CD14-positive monocyte (primary cell): Measurements from ENCODE around the gene CD2AP. TPM values are rescaled to one million over a fixed set of nuclear protein-coding genes. Genes with fewer than 3 reads are reported as not detected.

Source experiments
- DNase-seq, 3 donors: peaks; one replicate each; pipeline ENCODE4 v3.0.0-alpha.2; 2011 to 2022
- H2AFZ ChIP-seq: 2 replicates; pipeline ENCODE4 v1.6.0; 2012; ENCODE audit warnings: mild to moderate bottlenecking, low read depth, low read length, inconsistent platforms; ENCODE audit not compliant: insufficient read depth, poor library complexity, severe bottlenecking
- H3K27ac ChIP-seq, 2 donors: 1 replicate in 1 of 2; 2 replicates in 1 of 2; pipeline ENCODE4 v1.5.1; 2012 to 2013; ENCODE audit warnings: low read length in 2 of 2, control low read depth in 1 of 2, inconsistent platforms in 1 of 2, low read depth in 1 of 2, mild to moderate bottlenecking in 1 of 2
- H3K27me3 ChIP-seq, 2 donors: one replicate each; pipeline versions ENCODE4 v1.6.0 to v1.6.1; 2011 to 2013; ENCODE audit warnings: low read length in 2 of 2; ENCODE audit not compliant: control insufficient read depth in 2 of 2, insufficient read depth in 2 of 2
- H3K36me3 ChIP-seq, 2 donors: replicated peaks in 1 of 2; 1 replicate in 1 of 2; 2 replicates in 1 of 2; pipeline versions ENCODE4 v1.5.1 to v1.6.1; 2012 to 2013; ENCODE audit warnings: low read length in 2 of 2, control low read depth in 1 of 2, inconsistent platforms in 1 of 2, mild to moderate bottlenecking in 1 of 2; ENCODE audit not compliant: insufficient read depth in 2 of 2, control insufficient read depth in 1 of 2
- H3K4me1 ChIP-seq, 2 donors: 1 replicate in 1 of 2; 2 replicates in 1 of 2; pipeline versions ENCODE4 v1.5.1 to v1.6.1; 2012 to 2013; ENCODE audit warnings: low read length in 2 of 2, control low read depth in 1 of 2, inconsistent platforms in 1 of 2, mild to moderate bottlenecking in 1 of 2, moderate library complexity in 1 of 2; ENCODE audit not compliant: insufficient read depth in 2 of 2, control insufficient read depth in 1 of 2
- H3K4me2 ChIP-seq: replicated peaks from 2 replicates; pipeline ENCODE3; 2012; ENCODE audit warnings: low read length, moderate library complexity, mild to moderate bottlenecking; ENCODE audit not compliant: poor library complexity, severe bottlenecking; ENCODE audit errors: extremely low read depth
- H3K4me3 ChIP-seq, 3 experiments: fragments of 200-600 bp in 1 of 3; sonication (generic) in 1 of 3; replicated peaks in 1 of 3; 1 replicate in 2 of 3; 2 replicates in 1 of 3; pipeline ENCODE4 v1.5.1; 2011 to 2013; ENCODE audit warnings: low read length in 3 of 3, mild to moderate bottlenecking in 3 of 3, control low read depth in 2 of 3, low read depth in 2 of 3, inconsistent platforms in 1 of 3, moderate library complexity in 1 of 3
- H3K79me2 ChIP-seq: 2 replicates; pipeline ENCODE4 v1.6.0; 2012; ENCODE audit warnings: mild to moderate bottlenecking, control low read depth, inconsistent platforms, low read length, moderate library complexity; ENCODE audit not compliant: insufficient read depth
- H3K9ac ChIP-seq: 2 replicates; pipeline ENCODE4 v1.6.0; 2017; ENCODE audit warnings: low read length, mild to moderate bottlenecking; ENCODE audit not compliant: insufficient read depth, poor library complexity, severe bottlenecking
- H3K9me3 ChIP-seq, 2 donors: replicated peaks in 1 of 2; 1 replicate in 1 of 2; 2 replicates in 1 of 2; pipeline versions ENCODE4 v1.5.1 to v1.6.1; 2012 to 2013; ENCODE audit warnings: low read length in 2 of 2, control low read depth in 1 of 2; ENCODE audit not compliant: control insufficient read depth in 1 of 2, insufficient read depth in 1 of 2
- H4K20me1 ChIP-seq: 2 replicates; pipeline ENCODE4 v1.6.0; 2012; ENCODE audit warnings: mild to moderate bottlenecking, low read length, control low read depth, moderate library complexity; ENCODE audit not compliant: insufficient read depth
- H3K27ac Mint-ChIP-seq, 7 donors: one replicate each; pipeline ENCODE4 v1.8.0; 2020; ENCODE audit warnings: mild to moderate bottlenecking in 7 of 7, mixed read lengths in 7 of 7, moderate library complexity in 6 of 7, inconsistent platforms in 2 of 7
- H3K27me3 Mint-ChIP-seq, 3 donors: one replicate each; pipeline ENCODE4 v1.8.0; 2021 to 2022; ENCODE audit warnings: low read depth in 3 of 3, mild to moderate bottlenecking in 3 of 3, mixed read lengths in 3 of 3, moderate library complexity in 3 of 3, inconsistent platforms in 1 of 3
- H3K36me3 Mint-ChIP-seq, 2 donors: one replicate each; pipeline ENCODE4 v1.8.0; 2020; ENCODE audit warnings: mixed read lengths in 2 of 2, inconsistent platforms in 1 of 2, mild to moderate bottlenecking in 1 of 2
- H3K4me1 Mint-ChIP-seq: one replicate; pipeline ENCODE4 v1.8.0; 2020; ENCODE audit warnings: mild to moderate bottlenecking, mixed read lengths
- H3K4me3 Mint-ChIP-seq, 2 donors: one replicate each; pipeline ENCODE4 v1.8.0; 2020; ENCODE audit warnings: mild to moderate bottlenecking in 2 of 2, mixed read lengths in 2 of 2, moderate library complexity in 1 of 2
- H3K9me3 Mint-ChIP-seq, 7 donors: one replicate each; pipeline ENCODE4 v1.8.0; 2020 to 2022; ENCODE audit warnings: mixed read lengths in 7 of 7, mild to moderate bottlenecking in 6 of 7, moderate library complexity in 6 of 7, inconsistent platforms in 2 of 7
- CTCF ChIP-seq: fragments of 200-600 bp; IDR thresholded peaks from one replicate; pipeline ENCODE4 v1.8.0; 2022; ENCODE audit warnings: antibody characterized with exemption, mild to moderate bottlenecking
- WGBS: methylation state at CpG from one replicate; pipeline ENCODE4 v1.1.5; 2013; ENCODE audit warnings: missing lambda C conversion rate; ENCODE audit not compliant: insufficient coverage; 5-methylcytosine and 5-hydroxymethylcytosine counted together
- intact Hi-C, 2 donors: fragments of 100-400 bp; cut with micrococcal nuclease; formaldehyde crosslinking; loops; one replicate each; pipeline versions ENCODE4 v1.15.0 to v1.15.1; 2023
- polyA plus RNA-seq, 3 donors: library from polyadenylated mRNA; depleted of rRNA in 1 of 3; unstranded in 2 of 3; stranded (reverse) in 1 of 3; fragments of 300-500 nt in 2 of 3; fragments of >200 nt in 1 of 3; fragmentation: Illumina TruSeq in 2 of 3; gene quantifications; 1 replicate in 2 of 3; 2 replicates in 1 of 3; pipeline ENCODE4 v1.2.3, GENCODE V29; 2012 to 2021

The CD2AP gene
- polyA plus RNA-seq, 3 donors = 1.5 to 2.4 (median 2.0) TPM

- Histone ChIP-seq H3K9ac (no peak overlapping the region), H3K4me2 (no peak overlapping the region), H3K36me3 (no peaks in the 10 kb centered on the region), H3K27me3 (no peaks in the 10 kb centered on the region), H3K9me3 (no peaks in the 10 kb centered on the region), H3K27ac (no peak overlapping the region), H3K4me3 (no peak overlapping the region), H4K20me1 (no peaks in the 10 kb centered on the region), H3K4me1 (no peaks in the 10 kb centered on the region), H2AFZ (no peak overlapping the region), H3K79me2 (no peaks in the 10 kb centered on the region)
- Mint-ChIP-seq H3K4me3 (no peak overlapping the region), H3K27me3 (peaks cover 0 to 4% (median 3%) of the 10 kb centered on the region in 3 donors), H3K27ac (no peak overlapping the region), H3K36me3 (no peaks in the 10 kb centered on the region), H3K4me1 (no peaks in the 10 kb centered on the region), H3K9me3 (peaks cover 0 to 3% (median 0%) of the 10 kb centered on the region in 7 donors)
- no peak for DNase-seq
- no peak for TF ChIP-seq CTCF
- intact Hi-C loops = no loop called here
- WGBS = 90% methylated on average over 3 of the region's 3 CpGs
Measured at GRCh38 chr6:47665112-47665511, 187.5 kb downstream of the CD2AP start.

GRCh38 chr6:47669684-47670513, 192.3 kb downstream of the CD2AP start:
- Histone ChIP-seq H3K9me3 (no peaks in the 10 kb centered on the region), H3K4me3 (no peak overlapping the region), H3K79me2 (no peaks in the 10 kb centered on the region), H4K20me1 (no peaks in the 10 kb centered on the region), H3K4me2 (no peak overlapping the region), H3K36me3 (no peaks in the 10 kb centered on the region), H3K27ac (no peak overlapping the region), H3K27me3 (no peaks in the 10 kb centered on the region), H2AFZ (no peak overlapping the region), H3K4me1 (no peaks in the 10 kb centered on the region), H3K9ac (no peak overlapping the region)
- intact Hi-C loops = no loop called here
- Mint-ChIP-seq H3K27ac (no peak overlapping the region), H3K4me3 (no peak overlapping the region), H3K4me1 (no peaks in the 10 kb centered on the region), H3K36me3 (no peaks in the 10 kb centered on the region), H3K9me3 (peaks cover 0 to 2% (median 0%) of the 10 kb centered on the region in 7 donors), H3K27me3 (peaks cover 0 to 7% (median 3%) of the 10 kb centered on the region in 3 donors)
- WGBS = 75% methylated on average over 4 of the region's 6 CpGs
- no peak for TF ChIP-seq CTCF
- DNase-seq = no peak
